ENCODE measurements around the gene STAU1. TPM values are rescaled to one million over a fixed set of nuclear protein-coding genes. Genes with fewer than 3 reads are reported as not detected.

STAU1 gene, protein sequence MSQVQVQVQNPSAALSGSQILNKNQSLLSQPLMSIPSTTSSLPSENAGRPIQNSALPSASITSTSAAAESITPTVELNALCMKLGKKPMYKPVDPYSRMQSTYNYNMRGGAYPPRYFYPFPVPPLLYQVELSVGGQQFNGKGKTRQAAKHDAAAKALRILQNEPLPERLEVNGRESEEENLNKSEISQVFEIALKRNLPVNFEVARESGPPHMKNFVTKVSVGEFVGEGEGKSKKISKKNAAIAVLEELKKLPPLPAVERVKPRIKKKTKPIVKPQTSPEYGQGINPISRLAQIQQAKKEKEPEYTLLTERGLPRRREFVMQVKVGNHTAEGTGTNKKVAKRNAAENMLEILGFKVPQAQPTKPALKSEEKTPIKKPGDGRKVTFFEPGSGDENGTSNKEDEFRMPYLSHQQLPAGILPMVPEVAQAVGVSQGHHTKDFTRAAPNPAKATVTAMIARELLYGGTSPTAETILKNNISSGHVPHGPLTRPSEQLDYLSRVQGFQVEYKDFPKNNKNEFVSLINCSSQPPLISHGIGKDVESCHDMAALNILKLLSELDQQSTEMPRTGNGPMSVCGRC
- total RNA-seq, result 63.0 and 83.4 TPM in 2 replicates

DNA sequence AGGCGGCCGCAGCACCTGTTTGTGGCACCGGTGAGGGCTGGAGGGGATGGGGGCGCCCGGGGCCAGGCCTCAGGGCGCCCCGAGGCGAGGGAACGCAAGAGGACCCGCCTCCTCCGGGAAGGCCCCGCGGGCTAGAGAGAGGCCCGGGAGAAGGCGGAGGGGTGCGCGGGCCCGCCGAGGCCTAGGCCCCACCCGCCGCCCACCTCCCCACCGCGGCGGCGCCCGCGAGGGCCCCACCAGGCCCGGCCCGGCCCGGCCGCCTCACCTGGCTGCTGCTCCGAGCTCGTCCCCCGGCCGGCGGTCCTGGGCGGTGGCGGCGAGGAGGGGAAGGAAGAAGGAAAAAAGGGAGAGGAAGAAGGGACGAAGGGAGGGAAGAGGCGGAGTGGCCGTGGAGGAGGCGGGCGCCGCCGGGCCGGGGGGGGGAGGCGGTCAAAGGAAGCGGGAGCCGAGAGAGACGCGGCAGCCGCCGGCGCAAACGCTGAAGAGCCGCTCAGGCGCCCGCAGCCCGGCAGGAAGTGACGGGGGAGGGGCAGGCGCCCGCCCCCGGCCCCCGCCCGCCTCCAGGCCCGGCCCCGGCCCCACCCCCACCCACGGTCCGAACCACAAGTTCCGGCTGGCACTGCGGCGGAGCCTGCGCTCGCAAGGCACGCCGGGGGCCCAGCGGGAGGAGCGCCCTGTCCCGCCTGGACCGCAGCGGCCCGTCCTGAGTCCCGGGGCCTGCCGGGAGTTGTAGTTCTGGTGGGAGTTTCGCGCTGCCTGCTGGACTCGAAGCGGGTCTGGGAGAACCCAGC is at the start of gene STAU1:
TSS of gene STAU1 (minus strand) at position 484 of the 791 bp plus-strand sequence. CDS start 22,133 bp downstream, outside the sequence.

DNA sequence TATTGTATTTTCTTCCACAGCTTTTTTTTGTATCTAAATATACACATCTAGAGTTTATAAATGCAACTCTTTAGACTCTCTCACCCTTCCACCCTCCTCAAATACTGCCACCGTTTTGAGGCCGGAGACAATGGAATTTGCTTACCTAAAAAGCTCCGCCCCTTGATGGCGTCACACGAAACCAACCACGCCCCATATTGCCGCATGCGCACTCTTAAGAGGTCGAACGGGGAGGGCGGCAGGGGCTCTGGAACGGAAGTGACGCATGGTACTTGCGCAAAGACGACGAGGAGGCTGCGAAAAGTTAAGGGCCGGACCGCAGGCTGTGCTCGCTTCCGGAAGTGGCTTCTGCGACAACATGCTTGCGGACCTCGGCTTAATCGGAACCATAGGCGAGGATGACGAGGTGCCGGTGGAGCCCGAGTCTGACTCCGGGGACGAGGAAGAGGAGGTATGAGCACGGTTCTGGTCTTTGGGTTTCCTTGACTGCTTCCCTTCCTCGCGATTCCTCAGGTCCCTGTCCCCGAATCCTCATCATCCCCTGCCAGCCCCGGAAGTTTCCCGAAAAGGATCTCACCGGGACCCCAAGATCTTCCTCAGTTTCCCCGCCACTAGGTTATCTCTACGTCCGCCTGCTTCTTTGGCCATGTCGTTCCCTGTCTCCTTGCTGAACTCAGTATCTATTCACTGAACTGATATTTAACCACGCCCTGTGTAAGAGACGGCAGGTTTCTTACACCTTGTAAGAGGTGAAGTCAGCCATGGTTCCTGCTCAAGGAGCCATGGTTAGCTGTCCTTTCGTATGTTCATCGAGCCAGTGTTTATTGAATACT is 31.2 kb upstream of the STAU1 start, which contains the start of gene DDX27:
TSS of gene DDX27 (plus strand) at position 326 of the 833 bp plus-strand sequence. CDS start at position 359, 33 bp downstream.

Other genes with a start within 250 kb of the STAU1 start
- 33.1 and 94.5 TPM in 2 replicates for gene CSE1L, start 142.0 kb downstream of the STAU1 start, total RNA-seq
- gene DDX27, start 31.1 kb upstream of the STAU1 start, total RNA-seq, result 18.6 and 29.4 TPM in 2 replicates
- gene ZNFX1, start 89.7 kb upstream of the STAU1 start, total RNA-seq, result 18.0 and 24.2 TPM in 2 replicates